ENCODE results near the gene GFRA1.

Gene GFRA1

GRCh38 chr10:116270771-116271592 lies 2.0 kb downstream of the GFRA1 start:
- peak; percentile 62 for DNase-seq

DNA sequence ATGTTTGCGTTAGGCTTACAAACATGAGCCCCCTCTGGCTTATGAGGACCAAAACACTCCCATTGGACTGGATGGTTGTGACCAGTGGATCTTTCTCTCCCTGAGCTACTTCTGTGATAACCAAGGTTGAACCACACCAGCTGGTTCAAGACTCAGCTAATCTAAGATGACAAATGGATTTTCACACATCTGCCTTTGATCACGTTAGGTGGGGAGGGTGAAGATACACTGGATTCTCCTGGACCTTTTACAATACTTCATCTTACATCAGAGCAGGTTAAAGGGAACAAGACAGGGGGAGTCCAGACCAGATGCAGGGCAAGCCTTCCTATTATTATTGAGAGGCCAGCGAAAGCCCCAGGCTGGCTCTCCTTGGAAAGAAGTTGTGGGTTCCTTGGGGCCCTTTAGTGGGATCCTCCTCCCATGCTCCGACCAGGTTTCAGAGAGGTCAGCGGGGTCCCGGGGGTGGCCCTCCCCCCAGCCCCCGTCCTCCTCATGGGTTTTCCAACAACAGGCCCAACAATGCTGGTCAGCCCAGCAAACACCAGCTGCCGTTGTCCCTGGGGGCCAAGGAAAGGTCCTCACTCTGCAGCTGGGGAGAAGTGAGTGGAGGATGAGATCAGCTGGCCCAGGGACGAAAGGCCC lies 2.8 kb downstream of the GFRA1 start:
- DNase-seq: no peak

DNA sequence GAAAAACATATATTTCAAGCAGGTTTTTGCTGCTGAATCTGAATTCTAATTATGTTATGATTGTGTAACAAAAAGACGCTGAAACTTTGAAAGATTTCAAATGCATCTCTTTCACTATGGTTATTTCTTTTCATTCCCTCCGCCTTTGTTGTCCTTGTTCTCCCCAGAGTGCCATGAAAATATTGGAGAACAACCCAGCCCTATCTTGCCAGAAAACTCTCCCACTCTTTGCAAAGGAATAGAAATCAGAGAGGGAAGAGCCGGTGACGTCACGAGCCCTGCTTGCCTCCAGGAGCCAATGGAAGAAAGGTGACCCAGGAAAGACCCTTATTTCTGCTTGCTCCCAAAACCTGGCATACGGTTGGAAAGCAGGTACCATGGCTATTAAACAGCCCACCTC lies 3.4 kb downstream of the GFRA1 start:
- DNase-seq: no peak

DNA sequence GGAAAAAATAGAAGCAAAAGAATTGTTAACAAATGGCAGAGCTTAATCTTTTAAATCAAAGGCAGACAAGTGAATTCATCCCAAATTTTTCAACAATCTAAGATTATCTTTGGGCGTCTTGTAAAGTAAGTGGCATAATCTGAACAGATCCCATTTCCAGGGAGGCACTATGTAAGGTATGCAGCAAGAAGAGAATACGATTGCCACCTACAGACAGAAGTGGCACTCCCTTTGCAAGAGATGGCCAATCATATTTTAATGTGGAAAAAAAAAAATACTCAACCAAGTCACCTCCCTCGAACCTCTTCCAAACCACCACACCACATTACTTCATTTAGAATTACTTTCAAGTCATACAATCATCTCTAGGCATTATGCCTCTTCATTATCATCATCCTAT lies 4.0 kb downstream of the GFRA1 start:
- DNase-seq: no peak

DNA sequence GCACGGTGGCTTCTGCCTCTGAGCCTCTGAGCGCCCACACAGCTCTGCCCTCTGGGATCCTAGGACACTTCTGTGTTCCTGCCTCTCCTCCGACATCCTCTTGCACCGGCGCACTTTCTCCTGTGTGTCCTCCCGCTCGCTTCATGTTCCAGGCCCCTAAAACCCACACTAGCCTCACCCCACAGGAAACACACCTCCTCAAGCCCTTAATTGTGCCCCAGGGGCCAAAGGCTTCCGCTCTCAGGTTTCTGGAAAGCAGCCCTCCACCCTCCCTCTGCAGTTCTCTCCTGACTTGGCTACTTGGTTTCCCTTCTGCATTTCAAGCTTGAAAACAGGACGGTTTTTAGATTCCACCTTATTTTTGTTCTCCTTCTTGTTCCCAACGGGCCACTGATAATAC lies 7.3 kb downstream of the GFRA1 start:
- DNase-seq: no peak

GRCh38 chr10:116263870-116264655 lies 8.9 kb downstream of the GFRA1 start:
- DNase-seq: peak; percentile 71

DNA sequence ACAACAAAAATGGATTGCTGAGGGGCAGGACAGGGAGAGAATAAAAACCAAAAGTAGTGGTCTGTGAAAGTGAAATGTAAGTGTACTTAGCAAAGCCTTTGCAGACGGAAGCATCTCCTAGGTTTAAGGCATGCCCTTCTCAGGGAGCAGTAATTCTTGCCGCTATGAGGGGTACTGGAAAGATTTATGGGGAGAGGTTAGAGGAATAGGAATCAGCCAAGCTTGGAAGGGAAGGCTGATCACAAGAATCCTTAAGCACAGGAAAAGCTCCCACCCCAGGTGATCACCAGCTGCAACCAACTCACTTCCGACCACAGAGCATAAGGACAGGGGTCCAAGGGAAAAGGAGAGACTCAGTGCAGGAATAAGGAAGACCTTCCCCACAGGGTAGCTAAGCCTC lies 10.3 kb downstream of the GFRA1 start:
- no peak for DNase-seq

- no peak for DNase-seq
Observed at GRCh38 chr10:116260599-116260998, 12.4 kb downstream of the GFRA1 start.

- no peak for DNase-seq
Observed at GRCh38 chr10:116259638-116260037, 13.4 kb downstream of the GFRA1 start.

GRCh38 chr10:116257785-116258184 lies 15.2 kb downstream of the GFRA1 start:
- no peak for DNase-seq

GRCh38 chr10:116256752-116257259 lies 16.2 kb downstream of the GFRA1 start:
- DNase-seq: no peak

GRCh38 chr10:116255886-116256751 lies 16.9 kb downstream of the GFRA1 start:
- DNase-seq: no peak

DNA sequence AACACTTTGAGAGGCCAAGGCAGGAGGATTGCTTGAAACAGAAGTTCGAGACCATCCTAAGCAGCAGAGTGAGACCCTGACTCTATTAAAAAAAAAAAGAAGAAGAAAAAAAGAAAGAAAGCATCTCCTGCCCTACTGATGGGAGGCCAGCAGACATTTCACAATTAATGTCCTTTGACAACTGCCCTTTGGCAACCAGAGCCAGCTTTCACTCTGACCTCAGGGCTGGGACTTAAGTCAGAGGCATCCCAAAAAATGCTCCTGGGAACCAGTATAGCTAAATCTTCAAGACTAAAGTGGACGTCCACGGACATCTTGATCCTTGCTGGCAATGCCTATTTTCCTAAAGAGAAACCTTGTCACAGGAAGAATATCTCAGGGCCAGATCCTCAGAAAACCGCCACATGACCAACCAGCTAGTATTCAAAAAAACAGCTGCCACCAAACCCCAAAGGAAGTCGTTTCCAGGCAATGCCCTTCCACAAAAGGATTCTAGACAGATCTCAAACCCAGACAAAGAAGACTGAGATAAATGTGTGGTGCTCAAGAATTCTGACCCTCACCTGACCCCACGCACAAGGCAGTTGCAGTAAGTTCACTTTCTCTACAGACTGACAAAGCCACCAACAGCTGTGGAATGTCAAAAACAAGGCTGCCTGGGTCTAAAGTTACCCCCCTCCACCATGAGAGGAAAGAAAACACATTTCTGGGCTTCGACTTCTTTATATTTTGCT lies 18.4 kb downstream of the GFRA1 start:
- DNase-seq: no peak

GRCh38 chr10:116253716-116254115 lies 19.3 kb downstream of the GFRA1 start:
- DNase-seq: no peak

DNA sequence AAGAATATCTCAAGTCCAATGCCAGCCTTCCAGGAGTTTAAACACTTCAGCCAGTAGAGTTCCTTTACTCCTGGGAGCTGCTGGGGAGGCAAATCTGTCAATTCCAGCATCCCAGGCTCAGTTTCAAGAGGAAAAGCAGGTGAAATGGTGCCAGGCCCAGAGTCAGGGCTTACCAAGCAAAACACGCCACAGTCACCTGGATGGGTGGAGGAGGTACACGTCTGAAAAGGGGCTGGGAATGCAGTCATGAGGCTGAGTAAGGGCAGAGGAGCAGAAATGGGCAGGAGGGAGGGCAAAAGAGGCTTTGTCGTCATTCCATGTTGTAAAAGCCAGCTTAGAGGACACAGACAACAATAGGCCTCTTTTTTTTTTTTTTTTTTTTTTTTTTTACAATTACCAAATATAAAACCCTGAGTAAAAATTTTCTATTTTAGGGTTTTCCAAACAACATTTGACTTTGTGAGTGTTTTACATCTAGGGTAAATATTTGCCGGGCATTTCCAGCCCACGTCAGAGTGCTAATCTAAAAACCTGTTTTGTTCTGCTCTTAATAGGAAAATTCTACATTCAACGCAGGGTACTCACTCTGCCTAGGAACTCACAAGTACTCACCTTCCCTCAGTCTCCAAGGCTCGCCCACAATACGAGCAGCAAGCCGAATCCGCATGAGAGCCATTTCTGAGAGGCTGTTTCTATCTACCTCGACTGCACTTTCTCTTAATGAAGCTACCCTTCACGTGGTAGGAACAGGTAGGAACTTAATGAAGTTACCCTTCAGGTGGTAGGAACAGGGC lies 21.2 kb downstream of the GFRA1 start:
- no peak for DNase-seq

DNA sequence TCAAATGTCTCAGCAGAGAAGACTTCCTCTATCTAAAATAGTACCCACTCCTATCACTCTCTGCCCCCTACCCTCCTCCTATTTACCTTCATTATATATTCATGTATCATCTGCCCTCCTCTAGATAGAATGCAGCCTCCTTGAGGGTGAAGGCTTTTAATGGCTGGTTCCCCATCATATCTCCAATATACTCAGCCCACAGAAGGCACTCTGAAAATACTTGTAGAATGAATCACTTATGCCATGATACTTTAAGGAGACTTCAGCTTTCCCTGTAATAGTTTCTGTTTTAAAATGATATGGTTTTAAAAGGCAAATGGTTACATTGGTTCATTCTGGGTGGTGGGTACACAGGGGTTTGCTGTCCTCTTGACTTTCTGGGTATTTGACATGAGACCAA lies 25.3 kb downstream of the GFRA1 start:
- peak; percentile 62 for DNase-seq

DNA sequence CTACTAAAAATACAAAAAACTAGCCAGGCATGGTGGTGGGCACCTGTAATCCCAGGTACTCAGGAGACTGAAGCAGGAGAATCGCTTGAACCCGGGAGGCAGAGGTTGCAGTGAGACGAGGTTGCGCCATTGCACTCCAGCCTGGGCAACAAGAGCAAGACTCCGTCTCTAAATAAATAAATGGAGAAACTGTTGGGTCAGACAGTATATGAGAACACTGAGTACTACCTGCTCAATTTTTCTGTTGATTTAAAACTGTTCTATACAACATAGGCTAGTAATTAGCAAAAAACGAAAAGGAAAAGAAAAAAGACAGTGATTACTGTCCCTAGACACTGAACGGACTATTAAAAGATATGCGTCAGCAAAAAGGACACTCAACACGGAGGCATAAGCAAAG lies 26.7 kb downstream of the GFRA1 start:
- DNase-seq: no peak

DNA sequence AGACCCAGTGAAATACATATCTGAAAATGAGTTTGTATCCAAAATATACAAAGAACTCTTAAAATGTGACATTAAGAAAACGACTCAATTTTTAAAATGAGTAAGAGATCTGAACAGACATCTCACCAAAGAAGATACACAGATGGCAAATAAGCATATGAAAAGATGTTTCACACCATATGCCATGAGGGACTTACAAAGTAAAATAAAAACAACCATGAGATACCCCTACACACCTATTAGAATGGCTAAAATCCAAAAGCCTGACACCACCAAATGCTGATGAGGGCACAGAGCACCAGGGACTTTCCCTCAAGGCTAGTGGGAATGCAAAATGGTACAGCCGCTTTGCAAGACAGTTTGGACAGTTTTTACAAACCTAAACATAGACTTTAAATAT lies 27.9 kb downstream of the GFRA1 start:
- no peak for DNase-seq

- DNase-seq: no peak
Observed at GRCh38 chr10:116241642-116242410, 31.2 kb downstream of the GFRA1 start.

GRCh38 chr10:116241085-116241484 lies 31.9 kb downstream of the GFRA1 start:
- DNase-seq: no peak
